Neural progenitor cell (in vitro differentiated cells): Measurements from ENCODE around the gene SLC6A11. TPM values are rescaled to one million over a fixed set of nuclear protein-coding genes. Genes with fewer than 3 reads are reported as not detected.

Experiments used
- DNase-seq: peaks from one replicate; pipeline ENCODE4 v3.0.0-alpha.2; 2016; ENCODE audit warnings: low spot score
- H2AFZ ChIP-seq: fragments of 200-600 bp; sonication (generic); replicated peaks from 2 replicates; pipeline ENCODE4 v1.6.1; 2016; ENCODE audit warnings: antibody characterized with exemption
- H3F3A ChIP-seq: fragments of 200-600 bp; sonication (generic); 2 replicates; pipeline ENCODE4 v1.6.1; 2016; ENCODE audit warnings: antibody characterized with exemption, low read depth
- H3K27ac ChIP-seq: fragments of 200-600 bp; sonication (generic); 2 replicates; pipeline ENCODE4 v1.5.1; 2016; ENCODE audit warnings: mild to moderate bottlenecking
- H3K27me3 ChIP-seq: fragments of 200-600 bp; sonication (generic); 2 replicates; pipeline ENCODE4 v1.6.1; 2016; ENCODE audit warnings: mild to moderate bottlenecking, moderate library complexity
- H3K36me3 ChIP-seq: fragments of 200-600 bp; sonication (generic); 2 replicates; pipeline ENCODE4 v1.5.1; 2016
- H3K4me1 ChIP-seq: fragments of 200-600 bp; sonication (generic); 2 replicates; pipeline ENCODE4 v1.6.1; 2016; ENCODE audit warnings: mixed run types
- H3K4me2 ChIP-seq: fragments of 200-600 bp; sonication (generic); 2 replicates; pipeline ENCODE4 v1.6.1; 2016
- H3K4me3 ChIP-seq: fragments of 200-600 bp; sonication (generic); 2 replicates; pipeline ENCODE4 v1.5.1; 2016
- H3K79me2 ChIP-seq: fragments of 200-600 bp; sonication (generic); 2 replicates; pipeline ENCODE4 v1.6.1; 2016; ENCODE audit warnings: low read depth
- H3K9ac ChIP-seq: fragments of 200-600 bp; sonication (generic); 2 replicates; pipeline ENCODE4 v1.6.1; 2016
- H3K9me3 ChIP-seq: fragments of 200-600 bp; sonication (generic); 2 replicates; pipeline ENCODE4 v1.5.1; 2016; ENCODE audit warnings: low read depth
- H4K20me1 ChIP-seq: fragments of 200-600 bp; sonication (generic); 2 replicates; pipeline ENCODE4 v1.6.1; 2016; ENCODE audit warnings: low read depth
- H3K27ac Mint-ChIP-seq: 3 replicates; pipeline ENCODE4 v1.8.0; 2021; ENCODE audit warnings: mixed read lengths
- H3K27me3 Mint-ChIP-seq: 2 replicates; pipeline ENCODE4 v1.8.0; 2022; ENCODE audit warnings: low read depth, mild to moderate bottlenecking, inconsistent platforms, moderate library complexity, mixed read lengths; ENCODE audit not compliant: insufficient read depth
- H3K36me3 Mint-ChIP-seq: 3 replicates; pipeline ENCODE4 v1.8.0; 2021; ENCODE audit warnings: mixed read lengths
- H3K4me1 Mint-ChIP-seq: 3 replicates; pipeline ENCODE4 v1.8.0; 2021; ENCODE audit warnings: mixed read lengths
- H3K4me3 Mint-ChIP-seq: 3 replicates; pipeline ENCODE4 v1.8.0; 2021; ENCODE audit warnings: mild to moderate bottlenecking, moderate library complexity, mixed read lengths
- H3K9me3 Mint-ChIP-seq: 3 replicates; pipeline ENCODE4 v1.8.0; 2020; ENCODE audit warnings: mixed read lengths
- EZH2 ChIP-seq: fragments of 200-600 bp; sonication (generic); IDR thresholded peaks from 2 replicates; pipeline ENCODE4 v1.6.1; 2017; ENCODE audit warnings: antibody characterized with exemption, mild to moderate bottlenecking, moderate library complexity
- EZH2phosphoT487 ChIP-seq: fragments of 200-600 bp; sonication (generic); IDR thresholded peaks from 2 replicates; pipeline ENCODE4 v1.6.1; 2017; ENCODE audit warnings: antibody characterized with exemption
- total RNA-seq: library from RNA; depleted of rRNA; stranded (reverse); fragments of >200 nt; gene quantifications from 2 replicates; pipeline ENCODE4 v1.2.3, GENCODE V29; 2015; ENCODE audit warnings: low replicate concordance
- TF ChIP-seq, protein P1 (sequence below): fragments of 200-600 bp; sonication (generic); IDR thresholded peaks from 2 replicates; pipeline ENCODE4 v1.5.1; 2017; ENCODE audit warnings: antibody characterized with exemption, mild to moderate bottlenecking

The SLC6A11 gene
- total RNA-seq, 1 donor from 2014 or later, result 0.86 TPM

DNA sequence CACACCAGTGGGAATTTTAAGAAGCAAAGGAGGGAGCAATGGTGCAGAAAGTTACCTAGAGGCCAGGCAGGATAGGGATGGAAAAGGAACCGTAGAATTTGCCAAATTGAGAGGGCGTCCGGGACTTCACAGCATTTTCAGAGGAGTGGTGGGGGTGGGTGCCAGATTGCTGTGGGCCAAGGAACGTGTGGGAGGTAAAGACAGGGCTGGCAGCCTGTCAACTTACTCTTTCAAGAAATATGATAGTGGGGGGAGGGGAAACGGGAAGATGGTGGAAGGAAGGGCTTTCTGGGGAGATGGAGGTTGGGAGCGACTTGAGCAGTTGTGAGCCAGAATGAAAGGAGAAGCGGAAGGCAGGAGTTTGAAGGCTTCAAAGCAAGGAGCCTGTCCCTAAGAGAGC lies 1.4 kb upstream of the SLC6A11 start:
- H3K4me1 Mint-ChIP-seq, result peaks cover 6% of the 10 kb centered on the region
- no peak overlapping the region for H3K27ac Mint-ChIP-seq
- H3K36me3 ChIP-seq, result no peaks in the 10 kb centered on the region
- DNase-seq, result no peak
- H4K20me1 ChIP-seq, result no peaks in the 10 kb centered on the region
- no peaks in the 10 kb centered on the region for H3K9me3 ChIP-seq
- no peaks in the 10 kb centered on the region for H3F3A ChIP-seq
- no peak overlapping the region for H3K27ac ChIP-seq
- H3K9me3 Mint-ChIP-seq, result no peaks in the 10 kb centered on the region
- H3K4me2 ChIP-seq, result no peak overlapping the region
- H3K4me1 ChIP-seq, result peaks cover 4% of the 10 kb centered on the region
- no peak overlapping the region for H3K4me3 ChIP-seq
- H3K27me3 Mint-ChIP-seq, result peaks cover 31% of the 10 kb centered on the region
- H3K4me3 Mint-ChIP-seq, result no peak overlapping the region
- H3K27me3 ChIP-seq, result peaks cover 75% of the 10 kb centered on the region
- H3K36me3 Mint-ChIP-seq, result no peaks in the 10 kb centered on the region
- no peaks in the 10 kb centered on the region for H3K79me2 ChIP-seq
- H2AFZ ChIP-seq, result no peak overlapping the region
- no peak overlapping the region for H3K9ac ChIP-seq
- TF ChIP-seq, protein P1, sequence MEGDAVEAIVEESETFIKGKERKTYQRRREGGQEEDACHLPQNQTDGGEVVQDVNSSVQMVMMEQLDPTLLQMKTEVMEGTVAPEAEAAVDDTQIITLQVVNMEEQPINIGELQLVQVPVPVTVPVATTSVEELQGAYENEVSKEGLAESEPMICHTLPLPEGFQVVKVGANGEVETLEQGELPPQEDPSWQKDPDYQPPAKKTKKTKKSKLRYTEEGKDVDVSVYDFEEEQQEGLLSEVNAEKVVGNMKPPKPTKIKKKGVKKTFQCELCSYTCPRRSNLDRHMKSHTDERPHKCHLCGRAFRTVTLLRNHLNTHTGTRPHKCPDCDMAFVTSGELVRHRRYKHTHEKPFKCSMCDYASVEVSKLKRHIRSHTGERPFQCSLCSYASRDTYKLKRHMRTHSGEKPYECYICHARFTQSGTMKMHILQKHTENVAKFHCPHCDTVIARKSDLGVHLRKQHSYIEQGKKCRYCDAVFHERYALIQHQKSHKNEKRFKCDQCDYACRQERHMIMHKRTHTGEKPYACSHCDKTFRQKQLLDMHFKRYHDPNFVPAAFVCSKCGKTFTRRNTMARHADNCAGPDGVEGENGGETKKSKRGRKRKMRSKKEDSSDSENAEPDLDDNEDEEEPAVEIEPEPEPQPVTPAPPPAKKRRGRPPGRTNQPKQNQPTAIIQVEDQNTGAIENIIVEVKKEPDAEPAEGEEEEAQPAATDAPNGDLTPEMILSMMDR, result no peak
- TF ChIP-seq EZH2 (no peak), EZH2phosphoT487 (no peak)

- peaks cover 71% of the 10 kb centered on the region for H3K27me3 ChIP-seq
- H4K20me1 ChIP-seq, result no peaks in the 10 kb centered on the region
- peaks cover 29% of the 10 kb centered on the region for H3K27me3 Mint-ChIP-seq
- H3K27ac Mint-ChIP-seq, result no peak overlapping the region
- no peak for TF ChIP-seq EZH2phosphoT487
- TF ChIP-seq, protein P1, result no peak
- H2AFZ ChIP-seq, result peak overlapping the region; percentile 87
- no peaks in the 10 kb centered on the region for H3K9me3 ChIP-seq
- peak overlapping the region; percentile 81 for H3K4me2 ChIP-seq
- no peaks in the 10 kb centered on the region for H3F3A ChIP-seq
- no peaks in the 10 kb centered on the region for H3K9me3 Mint-ChIP-seq
- H3K36me3 ChIP-seq, result no peaks in the 10 kb centered on the region
- H3K4me3 ChIP-seq, result peak overlapping the region; percentile 50
- DNase-seq, result no peak
- H3K9ac ChIP-seq, result no peak overlapping the region
- H3K27ac ChIP-seq, result no peak overlapping the region
- H3K4me1 Mint-ChIP-seq, result peaks cover 6% of the 10 kb centered on the region
- H3K36me3 Mint-ChIP-seq, result no peaks in the 10 kb centered on the region
- H3K4me3 Mint-ChIP-seq, result peak overlapping the region; percentile 81
- no peaks in the 10 kb centered on the region for H3K79me2 ChIP-seq
- peaks cover 4% of the 10 kb centered on the region for H3K4me1 ChIP-seq
Measured at GRCh38 chr3:10815487-10815886, 541 bp upstream of the SLC6A11 start.

DNA sequence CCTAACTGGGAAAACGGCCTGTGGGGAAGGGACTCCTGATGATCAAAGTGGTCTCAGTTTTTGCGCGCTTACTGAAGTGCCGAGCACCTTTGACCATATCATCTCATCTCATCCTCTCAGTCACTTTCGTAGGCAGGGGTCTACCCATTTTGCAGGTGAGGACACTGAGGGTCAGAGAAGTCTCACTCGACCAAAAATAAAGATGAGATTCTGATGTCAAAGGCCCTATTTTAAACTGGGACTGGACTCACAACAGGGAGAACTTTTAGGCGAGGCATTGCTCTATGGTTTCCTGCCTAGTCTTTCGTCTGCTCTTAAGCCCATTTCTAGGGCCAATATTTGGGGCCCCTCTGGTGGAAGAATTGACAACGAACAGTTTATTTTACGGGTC lies 830 bp downstream of the SLC6A11 start:
- Histone ChIP-seq H3K27ac (no peak overlapping the region), H3K4me1 (peaks cover 4% of the 10 kb centered on the region), H3K79me2 (no peaks in the 10 kb centered on the region), H2AFZ (peak overlapping the region; percentile 87), H3F3A (no peaks in the 10 kb centered on the region), H4K20me1 (no peaks in the 10 kb centered on the region), H3K36me3 (no peaks in the 10 kb centered on the region), H3K27me3 (peaks cover 75% of the 10 kb centered on the region), H3K9ac (no peak overlapping the region), H3K4me2 (peak overlapping the region; percentile 81), H3K4me3 (peak overlapping the region; percentile 50), H3K9me3 (no peaks in the 10 kb centered on the region)
- Mint-ChIP-seq H3K27ac (no peak overlapping the region), H3K36me3 (no peaks in the 10 kb centered on the region), H3K4me3 (peak overlapping the region; percentile 57), H3K27me3 (peaks cover 23% of the 10 kb centered on the region), H3K4me1 (peaks cover 6% of the 10 kb centered on the region), H3K9me3 (no peaks in the 10 kb centered on the region)
- no peak for TF ChIP-seq EZH2phosphoT487
- TF ChIP-seq EZH2, result no peak
- TF ChIP-seq, protein P1, result no peak
- DNase-seq, result no peak
